ENCODE data around the gene PRKCA. TPM values are rescaled to one million over a fixed set of nuclear protein-coding genes. Genes with fewer than 3 reads are reported as not detected.

Gene PRKCA
- total RNA-seq, 2 donors from 2014 or later, result 6.5 to 6.6 TPM

DNA sequence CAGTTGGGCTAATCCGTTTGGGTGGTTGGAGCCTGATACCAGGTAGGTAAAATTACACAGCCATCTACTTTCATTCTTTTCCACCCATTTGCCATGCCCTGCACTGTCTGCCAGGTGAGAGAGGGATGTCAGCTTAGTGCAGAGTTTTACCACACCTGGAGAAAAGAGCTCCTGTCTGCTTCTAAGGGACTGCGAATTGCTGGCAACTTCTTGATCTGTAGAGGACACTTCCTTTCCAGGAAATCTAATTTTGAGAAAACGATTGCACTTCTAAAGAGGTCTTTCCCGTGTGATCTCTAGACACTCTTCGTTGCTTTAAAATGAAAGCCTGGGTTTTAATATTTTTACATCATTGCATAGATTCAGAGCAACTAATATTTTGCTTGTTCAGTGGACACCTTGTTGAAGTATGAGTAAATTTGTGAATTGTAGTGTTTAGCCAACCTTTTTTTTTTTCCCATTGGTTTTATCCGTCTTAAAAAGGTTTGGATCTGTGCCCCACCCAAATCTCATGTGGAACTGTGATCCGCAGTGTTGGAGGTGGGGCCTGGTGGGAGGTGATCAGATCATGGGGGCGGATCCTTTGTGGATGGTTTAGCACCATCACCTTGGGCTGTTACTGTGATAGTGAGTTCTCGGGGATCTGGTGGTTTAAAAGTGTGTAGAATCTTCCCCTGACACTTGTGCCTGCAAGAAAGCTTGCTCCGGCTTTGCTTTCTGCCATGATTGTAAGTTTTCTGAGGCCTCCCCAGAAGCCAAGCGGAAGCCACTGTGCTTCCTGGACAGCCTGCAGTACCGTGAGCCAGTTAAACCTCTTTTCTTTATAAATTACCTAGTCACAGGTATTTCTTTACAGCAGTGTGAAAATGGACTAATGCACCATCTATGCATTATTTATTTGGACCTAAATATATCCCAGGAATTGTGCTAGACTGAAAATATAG lies 104.6 kb downstream of the PRKCA start:
- peaks cover 30% of the 10 kb centered on the region for H3K4me1 ChIP-seq

DNA sequence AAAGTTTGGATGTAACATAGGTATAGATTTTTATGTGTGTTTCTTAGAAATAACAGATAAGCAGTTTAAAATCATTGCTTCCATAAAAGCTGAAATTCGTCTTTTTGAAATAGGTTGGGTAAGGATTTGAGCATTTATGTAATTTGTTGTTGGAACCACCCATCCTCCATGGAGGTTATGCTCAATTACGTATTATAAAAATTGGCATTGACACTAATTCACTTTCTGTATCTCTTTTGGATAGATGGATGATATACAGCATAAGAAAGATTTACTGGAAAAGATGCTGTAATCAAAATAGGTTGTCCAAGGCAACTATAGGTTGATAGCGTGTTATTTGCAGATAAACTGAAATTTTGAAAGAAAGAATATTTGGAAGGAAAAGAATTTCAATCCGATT lies 105.5 kb downstream of the PRKCA start:
- intact Hi-C loops (cut with DNase I), result no loop called here
- no peak for DNase-seq
- WGBS, 2 donors, result 90 to 96% methylated on average over 4 of the region's 4 CpGs

More for the DNA sequence above, 104.6 kb downstream of the PRKCA start:
- Histone ChIP-seq H3K36me3 (replicated peaks in 1 of 2; ENCODE audit: insufficient read depth in 1 of 2, low read depth in 2 of 2) (no peaks in the 10 kb centered on the region), H3K4me3 (no peak overlapping the region), H3K27ac (no peak overlapping the region), H3K9me3 (no peaks in the 10 kb centered on the region), H3K27me3 (no peaks in the 10 kb centered on the region)
- no peak for TF ChIP-seq POLR2A (IDR thresholded peaks at IDR 0.05)
- TF ChIP-seq, protein P1, sequence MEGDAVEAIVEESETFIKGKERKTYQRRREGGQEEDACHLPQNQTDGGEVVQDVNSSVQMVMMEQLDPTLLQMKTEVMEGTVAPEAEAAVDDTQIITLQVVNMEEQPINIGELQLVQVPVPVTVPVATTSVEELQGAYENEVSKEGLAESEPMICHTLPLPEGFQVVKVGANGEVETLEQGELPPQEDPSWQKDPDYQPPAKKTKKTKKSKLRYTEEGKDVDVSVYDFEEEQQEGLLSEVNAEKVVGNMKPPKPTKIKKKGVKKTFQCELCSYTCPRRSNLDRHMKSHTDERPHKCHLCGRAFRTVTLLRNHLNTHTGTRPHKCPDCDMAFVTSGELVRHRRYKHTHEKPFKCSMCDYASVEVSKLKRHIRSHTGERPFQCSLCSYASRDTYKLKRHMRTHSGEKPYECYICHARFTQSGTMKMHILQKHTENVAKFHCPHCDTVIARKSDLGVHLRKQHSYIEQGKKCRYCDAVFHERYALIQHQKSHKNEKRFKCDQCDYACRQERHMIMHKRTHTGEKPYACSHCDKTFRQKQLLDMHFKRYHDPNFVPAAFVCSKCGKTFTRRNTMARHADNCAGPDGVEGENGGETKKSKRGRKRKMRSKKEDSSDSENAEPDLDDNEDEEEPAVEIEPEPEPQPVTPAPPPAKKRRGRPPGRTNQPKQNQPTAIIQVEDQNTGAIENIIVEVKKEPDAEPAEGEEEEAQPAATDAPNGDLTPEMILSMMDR (IDR thresholded peaks at IDR 0.05), result no peak
- ATAC-seq (no peak), DNase-seq (no peak)
- intact Hi-C loops (cut with DNase I), result no loop called here
- WGBS, 2 donors, result 63 to 65% methylated on average over 12 of the region's 12 CpGs

DNA sequence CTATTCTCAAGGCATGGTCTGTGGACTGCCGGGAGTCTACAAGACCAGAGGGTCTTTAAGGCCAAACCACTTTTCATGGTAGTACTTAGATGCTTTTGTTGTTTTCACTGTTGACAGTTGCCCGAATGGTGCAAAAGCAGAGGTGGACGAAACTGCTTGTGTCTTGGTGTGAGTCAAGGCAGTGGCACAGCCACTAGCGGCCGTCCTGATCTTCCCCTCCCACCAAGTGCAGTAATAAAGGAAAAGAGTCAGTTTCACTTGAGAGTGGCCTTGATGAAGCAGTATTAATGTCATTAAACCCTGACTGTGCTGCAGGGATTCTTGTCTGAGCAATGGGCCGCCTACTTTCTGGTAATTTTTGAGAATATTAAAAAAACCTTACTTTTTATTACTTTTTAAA lies 109.1 kb downstream of the PRKCA start:
- TF ChIP-seq, protein P1 (IDR thresholded peaks at IDR 0.05), result no peak
- no peak for TF ChIP-seq POLR2A (IDR thresholded peaks at IDR 0.05)
- Histone ChIP-seq H3K9me3 (no peaks in the 10 kb centered on the region), H3K27me3 (no peaks in the 10 kb centered on the region), H3K27ac (no peak overlapping the region), H3K4me3 (no peak overlapping the region), H3K4me1 (peaks cover 31% of the 10 kb centered on the region), H3K36me3 (replicated peaks in 1 of 2; ENCODE audit: insufficient read depth in 1 of 2, low read depth in 2 of 2) (no peaks in the 10 kb centered on the region)
- 84 to 93% methylated on average over 6 of the region's 6 CpGs for WGBS, 2 donors
- no peak for DNase-seq
- ATAC-seq, result no peak
- intact Hi-C loops (cut with DNase I), result no loop called here

More for the DNA sequence above, 105.5 kb downstream of the PRKCA start:
- no peak overlapping the region for H3K27ac ChIP-seq
- ATAC-seq, result no peak
- no peaks in the 10 kb centered on the region for H3K9me3 ChIP-seq
- H3K27me3 ChIP-seq, result no peaks in the 10 kb centered on the region
- no peaks in the 10 kb centered on the region for H3K36me3 ChIP-seq (replicated peaks in 1 of 2; ENCODE audit: insufficient read depth in 1 of 2, low read depth in 2 of 2)
- H3K4me3 ChIP-seq, result no peak overlapping the region
- peaks cover 30% of the 10 kb centered on the region for H3K4me1 ChIP-seq
- TF ChIP-seq, protein P1 (IDR thresholded peaks at IDR 0.05), result no peak
- no peak for TF ChIP-seq POLR2A (IDR thresholded peaks at IDR 0.05)

DNA sequence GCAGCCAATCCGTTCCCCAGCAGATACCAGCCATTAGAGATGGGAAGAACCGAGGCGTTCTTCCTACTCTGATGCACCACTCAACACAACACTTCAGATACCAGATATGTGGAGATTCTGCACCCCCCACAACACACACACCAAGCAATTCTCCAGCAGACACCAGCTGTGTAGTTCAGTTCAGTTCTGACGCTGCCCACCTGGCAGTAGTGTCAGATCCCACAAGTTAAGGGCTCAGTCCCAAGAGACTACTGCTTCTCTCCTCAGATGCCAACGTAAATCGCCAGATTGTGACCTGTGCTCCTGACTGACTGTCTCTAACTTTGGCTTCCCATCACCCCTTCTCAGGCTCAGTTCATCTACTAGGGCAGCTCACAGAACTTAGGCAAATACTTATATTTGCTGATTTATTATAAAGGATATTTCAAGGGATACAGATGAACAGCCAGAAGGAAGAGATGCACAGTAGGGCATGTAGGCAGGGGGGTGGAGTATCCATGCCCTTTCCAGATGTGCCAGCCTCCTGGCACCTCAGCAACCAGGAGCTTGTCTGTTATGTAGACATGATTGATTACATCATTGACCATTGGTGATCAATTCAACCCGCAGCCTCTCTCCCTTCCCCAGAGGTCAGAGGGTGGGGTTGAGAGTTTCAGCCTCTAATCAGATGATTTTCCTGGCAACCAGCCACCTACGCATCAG lies 110.6 kb downstream of the PRKCA start:
- Histone ChIP-seq H3K27me3 (no peaks in the 10 kb centered on the region), H3K4me1 (peaks cover 28% of the 10 kb centered on the region), H3K4me3 (no peak overlapping the region), H3K36me3 (replicated peaks in 1 of 2; ENCODE audit: insufficient read depth in 1 of 2, low read depth in 2 of 2) (no peaks in the 10 kb centered on the region), H3K9me3 (no peaks in the 10 kb centered on the region), H3K27ac (no peak overlapping the region)
- WGBS, 2 donors, result 92% methylated on average over 8 of the region's 8 CpGs
- DNase-seq, result no peak
- TF ChIP-seq, protein P1 (IDR thresholded peaks at IDR 0.05), result no peak
- no peak for TF ChIP-seq POLR2A (IDR thresholded peaks at IDR 0.05)
- intact Hi-C loops (cut with DNase I), result no loop called here
- ATAC-seq, result no peak
